D341Med (cell line): ENCODE data around the gene ZMAT2.
A peak's percentile ranks its signal among the peaks of the same experiment; 100 is the strongest.
"Not testable (repeated sequence)": the region's sequence is repeated elsewhere in the genome, so short reads cannot be mapped to it uniquely, and the experiment has no call there.

Source experiments
- DNase-seq: peaks from one replicate; pipeline ENCODE4 v3.0.0; 2012; ENCODE audit warnings: low spot score

ZMAT2 gene

DNA sequence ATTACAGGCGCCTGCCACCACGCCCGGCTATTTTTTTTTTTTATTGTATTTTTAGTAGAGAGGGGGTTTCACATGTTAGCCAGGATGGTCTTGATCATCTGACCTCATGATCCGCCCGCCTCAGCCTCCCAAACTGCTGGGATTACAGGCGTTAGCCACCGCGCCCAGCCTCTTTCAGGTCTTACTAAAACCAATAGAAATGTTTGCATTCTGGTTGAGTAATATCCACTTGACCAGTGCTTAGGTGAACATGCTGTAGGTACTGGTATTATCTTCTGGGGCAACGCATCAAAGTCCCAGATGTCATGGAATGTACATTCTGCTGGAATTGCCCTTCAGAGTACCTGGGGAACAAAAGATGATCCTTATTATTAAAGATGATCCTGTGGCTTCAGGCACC, 8.5 kb downstream of the ZMAT2 start:
- not testable (repeated sequence) for DNase-seq

DNA sequence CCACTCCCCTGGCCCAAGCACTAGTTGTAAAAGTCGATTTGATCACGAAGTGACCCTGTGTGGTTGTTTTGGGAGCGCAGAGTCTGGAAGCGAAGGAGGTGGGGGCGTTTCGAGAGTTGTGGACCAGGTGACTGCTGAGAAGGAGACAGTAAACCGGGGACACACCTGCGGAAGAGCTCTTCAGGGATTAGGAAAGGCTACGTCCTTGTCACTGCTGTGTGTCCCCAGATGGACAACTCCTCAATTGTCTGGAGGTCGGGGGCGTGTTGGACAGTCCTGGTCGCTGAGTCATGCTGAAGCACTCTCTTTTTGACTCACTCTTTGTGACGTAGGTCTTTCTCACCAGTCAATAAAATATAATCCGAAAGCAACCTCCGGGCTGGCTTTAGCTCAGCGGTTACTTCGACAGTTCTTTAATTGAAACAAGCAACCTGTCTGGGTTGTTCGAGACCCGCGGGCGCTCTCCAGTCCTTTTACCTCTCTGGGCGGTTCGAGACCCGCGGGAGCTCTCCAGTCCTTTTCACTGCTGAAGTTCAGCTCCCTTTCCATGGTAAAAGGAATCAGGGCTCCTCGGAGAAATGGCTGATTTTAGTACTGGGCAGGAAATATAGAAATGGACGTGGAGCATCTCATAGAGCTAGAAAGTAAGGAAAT, 10.8 kb downstream of the ZMAT2 start:
- DNase-seq: peak; percentile 66

DNA sequence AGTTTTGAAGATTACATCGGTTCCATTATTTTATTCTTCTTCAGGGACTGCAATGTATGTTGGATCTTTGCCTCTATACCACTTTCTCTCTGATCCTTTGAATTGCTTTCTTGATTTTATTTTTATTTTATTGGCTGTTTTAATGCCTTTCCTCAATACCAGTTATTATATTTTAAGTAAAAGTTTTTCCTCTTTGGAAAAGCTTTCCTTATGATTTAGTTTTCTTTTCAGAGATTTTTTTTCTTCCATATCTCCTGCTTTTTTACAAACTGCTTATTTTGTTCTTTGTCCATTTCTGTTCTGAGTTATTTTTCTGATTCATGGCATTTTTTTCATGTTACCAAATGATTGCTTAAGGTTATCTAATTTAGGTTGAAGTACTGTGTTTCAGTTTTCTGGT, 11.5 kb downstream of the ZMAT2 start:
- DNase-seq: no peak

DNA sequence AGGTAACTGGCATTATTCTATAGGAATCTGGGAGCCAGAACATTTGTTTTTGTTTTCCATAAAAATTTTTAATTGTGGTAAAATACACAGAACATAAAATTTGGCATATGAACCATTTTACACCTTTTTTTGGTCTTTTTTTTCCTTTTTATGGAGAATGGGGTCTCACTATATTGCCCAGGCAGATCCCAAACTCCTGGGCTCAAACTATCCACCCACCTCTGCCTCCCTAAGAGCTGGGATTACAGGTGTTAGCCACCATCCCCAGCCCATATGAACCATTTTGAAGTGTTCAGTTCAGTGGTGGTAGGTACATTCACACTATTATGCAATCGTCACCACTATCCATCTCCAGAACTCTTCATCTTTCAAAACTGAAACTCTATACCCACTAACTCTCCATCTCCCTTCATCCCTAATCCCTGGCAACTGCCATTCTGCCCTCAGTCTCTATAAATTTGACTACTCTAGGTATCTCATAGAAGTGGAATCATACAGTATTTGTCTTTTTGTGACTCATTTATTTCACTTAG, 13.4 kb downstream of the ZMAT2 start:
- no peak for DNase-seq

DNA sequence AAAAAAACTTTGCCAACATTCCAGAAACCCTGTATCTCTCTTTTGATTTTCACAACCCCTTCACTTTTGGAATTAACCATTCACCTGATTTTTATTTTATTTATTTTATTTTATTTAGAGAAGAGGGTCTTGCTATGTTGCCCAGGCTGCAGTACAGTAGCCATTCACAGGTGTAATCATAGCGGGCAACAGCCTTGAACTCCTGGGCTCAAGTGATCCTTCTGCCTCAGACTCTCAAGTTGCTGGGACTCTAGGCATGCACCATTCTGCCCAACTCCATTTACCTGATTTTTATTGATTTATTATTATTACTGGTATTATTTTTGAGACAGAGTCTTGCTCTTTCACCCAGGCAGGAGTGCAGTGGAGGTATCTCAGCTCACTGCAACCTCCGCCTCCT, 16.0 kb downstream of the ZMAT2 start:
- DNase-seq: not testable (repeated sequence)

DNA sequence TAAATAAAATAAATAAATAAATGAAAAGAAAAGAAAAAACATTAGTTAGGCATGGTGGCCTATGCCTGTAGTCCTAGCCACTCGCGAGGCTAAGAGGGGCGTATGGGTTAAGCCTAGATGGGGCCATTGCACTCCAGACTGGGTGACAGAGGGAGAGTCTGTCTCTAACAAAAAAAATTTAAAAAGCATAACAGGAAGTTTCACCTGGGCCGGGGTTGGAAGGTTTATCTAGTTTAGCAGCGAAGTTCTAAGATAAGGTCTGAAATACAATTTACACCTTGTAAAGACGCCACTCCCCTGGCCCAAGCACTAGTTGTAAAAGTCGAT, 18.0 kb downstream of the ZMAT2 start:
- DNase-seq: no peak

DNA sequence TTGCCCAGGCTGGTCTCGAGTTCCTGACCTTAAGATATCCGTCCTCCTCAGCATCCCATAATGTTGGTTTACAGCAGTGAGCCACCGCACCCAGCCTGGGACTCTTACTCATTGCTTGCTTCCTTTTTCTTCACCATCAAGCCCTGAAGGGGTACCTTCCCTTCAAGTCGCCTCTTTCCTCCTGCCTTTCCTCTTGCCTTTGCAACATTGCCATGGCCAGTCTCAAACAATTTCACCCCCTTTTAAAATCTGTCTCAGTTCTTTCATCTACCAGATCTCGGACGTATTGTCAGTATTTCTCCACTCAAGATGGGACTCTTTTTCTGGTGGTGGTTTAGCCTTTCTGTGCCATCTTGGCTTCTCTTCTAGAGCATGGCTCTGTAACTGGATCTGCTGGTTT, 20.5 kb downstream of the ZMAT2 start:
- DNase-seq: not testable (repeated sequence)

DNA sequence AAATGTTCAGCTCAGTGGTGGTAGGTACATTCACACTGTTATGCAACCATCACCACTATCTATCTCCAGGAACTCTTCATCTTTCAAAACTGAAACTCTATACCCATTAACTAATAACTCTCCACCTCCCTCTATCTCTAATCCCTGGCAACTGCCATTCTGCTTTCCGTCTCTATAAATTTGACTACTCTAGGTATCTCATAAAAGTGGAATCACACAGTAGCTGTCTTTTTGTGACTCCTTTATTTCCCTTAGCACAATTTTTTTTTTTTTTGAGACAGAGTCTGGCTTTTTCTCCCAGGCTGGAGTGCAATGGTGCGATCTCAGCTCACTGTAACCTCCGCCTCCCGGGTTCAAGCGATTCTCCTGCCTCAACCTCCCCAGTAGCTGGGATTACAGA, 21.1 kb downstream of the ZMAT2 start:
- DNase-seq: not testable (repeated sequence)

DNA sequence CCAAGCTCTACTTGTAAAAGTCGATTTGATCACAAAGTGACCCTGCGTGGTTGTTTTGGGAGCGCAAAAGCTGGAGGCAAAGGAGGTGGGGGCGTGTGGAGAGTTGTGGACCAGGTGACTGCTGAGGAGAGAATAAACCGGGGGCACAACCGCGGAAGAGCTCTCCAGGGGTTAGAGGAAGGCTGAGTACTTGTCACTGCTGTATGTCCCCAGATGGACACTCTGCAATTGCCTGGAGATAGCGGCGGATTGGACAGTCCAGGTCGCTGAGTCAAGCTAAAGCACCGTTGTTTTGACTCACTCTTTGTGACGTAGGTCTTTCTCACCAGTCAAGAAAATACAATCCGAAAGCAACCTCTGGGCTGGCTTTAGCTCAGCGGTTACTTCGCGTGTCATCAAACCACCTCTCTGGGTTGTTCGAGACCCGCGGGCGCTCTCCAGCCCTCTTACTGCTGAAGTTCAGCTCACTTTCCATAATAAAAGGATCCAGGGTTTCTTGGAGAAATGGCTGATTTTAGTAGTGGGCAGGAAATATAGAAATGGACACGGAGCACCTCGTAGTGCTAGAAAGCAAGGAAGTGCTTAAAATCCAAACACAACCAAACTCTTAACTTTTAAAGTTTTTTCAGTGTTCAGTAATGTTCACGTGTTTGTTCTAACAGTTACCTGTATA, 25.7 kb downstream of the ZMAT2 start:
- DNase-seq: no peak

DNA sequence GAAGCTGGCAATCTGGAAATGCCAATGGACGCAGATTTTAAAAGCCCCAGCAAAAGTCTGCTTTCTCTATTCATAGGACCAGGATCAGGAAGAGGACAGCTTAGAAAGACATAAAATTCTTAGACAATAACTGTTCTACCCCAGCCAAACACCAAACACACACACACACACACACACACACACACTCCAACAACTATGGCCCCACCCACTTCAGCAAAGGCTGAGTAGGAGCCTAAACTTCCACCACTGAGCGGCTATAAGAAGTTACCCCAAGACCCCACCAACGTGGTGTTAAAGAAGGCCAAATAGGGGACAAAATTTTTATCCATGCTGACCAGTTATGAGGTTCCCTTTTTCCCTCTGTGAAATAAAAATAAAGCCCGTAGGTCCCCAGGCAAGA, 32.9 kb downstream of the ZMAT2 start:
- DNase-seq: no peak

DNA sequence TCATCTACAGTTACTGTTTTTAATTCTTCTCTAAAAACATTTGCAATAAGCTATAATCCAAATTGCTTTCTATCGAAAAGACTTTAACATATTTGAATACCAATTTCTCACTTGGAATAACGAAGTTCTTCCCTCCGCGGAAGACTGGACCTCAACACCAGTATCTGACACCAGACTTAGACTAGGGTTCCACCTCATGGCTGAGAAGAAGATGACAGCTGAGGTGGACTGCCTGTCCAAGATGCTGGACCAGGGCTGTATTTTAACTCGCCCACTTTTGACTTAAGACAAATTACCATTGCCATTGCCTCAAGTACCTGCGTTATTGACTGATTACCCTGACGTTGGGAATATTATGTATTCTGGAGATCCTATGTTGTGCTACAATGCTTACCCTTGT, 34.1 kb downstream of the ZMAT2 start:
- no peak for DNase-seq

DNA sequence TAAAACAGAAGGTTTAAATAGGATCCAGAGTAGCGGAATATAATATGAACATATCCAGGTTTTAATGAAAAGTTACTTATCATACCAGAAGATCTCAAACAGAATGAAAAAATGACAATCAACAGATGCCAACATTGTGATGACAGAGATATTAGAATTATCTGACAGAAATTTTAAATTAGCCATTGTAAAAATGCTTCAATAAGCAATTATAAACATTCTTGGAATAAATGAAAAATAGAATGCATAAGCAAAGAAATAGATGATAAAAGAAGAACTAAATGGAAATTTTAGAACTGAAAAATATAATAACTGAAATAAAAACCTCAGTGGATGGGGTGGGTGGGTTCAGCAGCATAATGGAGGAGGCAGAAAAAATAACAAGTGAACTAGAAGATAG, 37.2 kb downstream of the ZMAT2 start:
- DNase-seq: no peak

DNA sequence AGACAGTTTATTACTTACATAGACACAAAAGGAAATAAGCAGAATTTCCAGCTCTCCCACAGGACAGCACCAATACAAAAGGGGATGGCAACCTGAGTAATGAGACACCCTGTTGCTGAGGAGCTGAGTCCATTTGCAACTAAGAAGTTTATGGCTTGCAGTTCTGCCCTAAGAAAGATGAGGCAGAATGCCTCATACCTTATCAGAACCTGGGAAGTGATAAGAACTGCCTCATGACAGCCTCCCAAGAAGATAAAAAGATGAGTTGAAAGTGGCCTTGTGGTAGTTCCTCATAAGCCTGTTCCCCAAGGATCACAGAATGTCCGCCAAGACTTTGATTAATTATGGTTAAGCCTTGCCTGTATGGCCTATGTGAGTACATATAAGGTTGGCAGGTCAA, 41.7 kb downstream of the ZMAT2 start:
- DNase-seq: no peak

DNA sequence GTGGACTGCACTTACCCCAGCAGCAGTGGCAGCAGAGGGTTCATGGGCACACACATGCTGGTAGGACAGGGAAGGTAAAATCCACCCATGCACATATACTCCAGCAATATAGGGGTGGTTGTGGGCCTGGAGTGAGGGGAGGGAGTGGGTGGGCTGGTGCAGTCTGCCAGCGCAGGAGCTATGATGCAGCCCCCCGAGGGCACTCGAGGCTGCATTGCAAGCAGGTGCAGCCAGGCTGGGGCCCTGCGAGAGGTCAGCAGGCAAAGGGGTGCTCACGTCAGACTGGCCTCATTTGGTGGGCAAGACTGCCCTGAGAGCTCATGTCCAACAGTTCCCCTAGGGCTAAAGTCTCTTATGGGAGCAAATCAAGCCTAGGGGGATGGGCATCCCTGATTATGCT, 53.3 kb downstream of the ZMAT2 start:
- DNase-seq: no peak
